COLO668 (cell line): ENCODE measurements around the gene RAI1.
A peak's percentile ranks its signal among the peaks of the same experiment; 100 is the strongest.

Source experiments
- DNase-seq: peaks from one replicate; lab custom pipeline; 2025; ENCODE audit not compliant: unreplicated experiment; lab: John Stamatoyannopoulos, UW

Gene RAI1

GRCh38 chr17:17859909-17860765, 178.9 kb downstream of the RAI1 start:
- DNase-seq, result peak; percentile 56

- DNase-seq, result peak; percentile 17
Observed at GRCh38 chr17:17860766-17861107, 179.5 kb downstream of the RAI1 start.
